ENCODE results near the gene SLC2A4RG.

GRCh38 chr20:63752411-63753101, 13.0 kb downstream of the SLC2A4RG start:
- TF ChIP-seq GATA2 (IDR thresholded peaks at IDR 0.05; ENCODE audit: low read depth, low read length): no peak
- TF ChIP-seq GATA3 (IDR thresholded peaks at IDR 0.05; ENCODE audit: low read depth, low read length): no peak
